Left renal pelvis (tissue), 4 donors: ENCODE data around the gene FBXL15. TPM values are rescaled to one million over a fixed set of nuclear protein-coding genes. Genes with fewer than 3 reads are reported as not detected.

ENCODE experiments used
- DNase-seq, 4 donors: peaks; one replicate each; pipeline ENCODE4 v3.0.0-alpha.2; 2013; ENCODE audit warnings: low read depth in 4 of 4, low spot score in 3 of 4
- polyA plus RNA-seq, 4 donors: library from polyadenylated mRNA; unstranded; fragments of 120-200 nt; gene quantifications; one replicate each; pipeline ENCODE4 v1.2.1, GENCODE V29; 2013; ENCODE audit not compliant: insufficient read length in 4 of 4

FBXL15 gene, protein sequence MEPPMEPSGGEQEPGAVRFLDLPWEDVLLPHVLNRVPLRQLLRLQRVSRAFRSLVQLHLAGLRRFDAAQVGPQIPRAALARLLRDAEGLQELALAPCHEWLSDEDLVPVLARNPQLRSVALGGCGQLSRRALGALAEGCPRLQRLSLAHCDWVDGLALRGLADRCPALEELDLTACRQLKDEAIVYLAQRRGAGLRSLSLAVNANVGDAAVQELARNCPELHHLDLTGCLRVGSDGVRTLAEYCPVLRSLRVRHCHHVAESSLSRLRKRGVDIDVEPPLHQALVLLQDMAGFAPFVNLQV
- polyA plus RNA-seq, result 10 to 100 TPM in 1 of 4 donors, 1 to 10 TPM in 3; 5.3 to 13.5 (median 7.1) TPM

DNA sequence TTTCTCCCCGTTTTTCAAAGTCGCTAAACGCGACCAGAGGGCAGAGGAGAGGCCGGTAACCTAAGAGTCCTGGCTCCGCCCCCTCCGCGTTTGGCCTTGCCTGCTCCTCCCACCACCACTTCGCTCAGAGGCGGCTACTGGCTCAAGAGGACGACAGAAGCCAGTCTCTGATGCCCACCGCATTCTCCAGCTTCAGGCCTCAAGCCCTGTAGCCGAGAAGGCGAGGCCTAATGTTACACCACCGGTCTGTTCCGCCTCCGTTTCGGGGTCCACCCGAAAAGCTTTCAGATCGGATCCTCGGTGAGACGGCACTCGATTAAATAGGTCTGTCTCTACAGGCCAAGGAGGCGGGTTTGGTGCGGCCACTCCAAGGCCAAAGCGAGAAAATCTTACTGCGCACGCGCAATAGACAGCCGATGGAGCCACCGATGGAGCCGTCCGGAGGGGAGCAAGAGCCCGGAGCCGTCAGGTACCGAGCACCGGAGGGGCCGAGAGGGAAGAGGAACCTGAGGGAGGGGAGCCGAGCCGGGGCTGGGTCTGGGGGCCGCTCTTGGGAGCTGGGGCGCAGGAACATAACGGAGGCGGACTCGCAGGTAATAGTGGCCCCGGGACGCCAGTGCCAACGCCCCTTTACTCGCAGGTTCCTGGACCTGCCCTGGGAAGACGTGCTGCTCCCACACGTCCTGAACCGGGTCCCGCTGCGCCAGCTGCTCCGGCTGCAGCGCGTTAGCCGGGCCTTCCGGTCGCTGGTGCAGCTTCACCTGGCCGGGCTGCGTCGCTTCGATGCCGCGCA, at the start of gene FBXL15:
TSS of gene FBXL15 (plus strand) at position 123 of the 793 bp plus-strand sequence. CDS start at position 417, 294 bp downstream.
- DNase-seq, result peak; percentile 95 to 97 (median 96)

DNA sequence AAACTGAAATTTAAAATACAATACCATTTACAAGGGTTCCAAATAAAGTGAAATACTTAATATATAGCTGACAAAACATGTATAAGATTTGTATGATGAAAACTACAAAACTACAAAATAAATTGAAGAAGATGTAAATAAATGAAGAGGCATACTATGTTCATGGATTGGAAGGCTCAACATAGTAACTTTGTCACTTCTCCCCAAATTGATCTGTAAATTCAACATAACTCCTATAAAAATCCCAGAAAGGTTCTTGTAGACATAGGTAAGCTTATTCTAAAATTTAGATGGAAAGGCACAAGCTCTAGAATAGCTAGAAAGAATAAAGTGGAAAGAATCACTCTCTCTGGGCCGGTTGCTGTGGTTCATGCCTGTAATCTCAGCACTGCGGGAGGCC, 49.3 kb upstream of the FBXL15 start:
- DNase-seq, result no peak

DNA sequence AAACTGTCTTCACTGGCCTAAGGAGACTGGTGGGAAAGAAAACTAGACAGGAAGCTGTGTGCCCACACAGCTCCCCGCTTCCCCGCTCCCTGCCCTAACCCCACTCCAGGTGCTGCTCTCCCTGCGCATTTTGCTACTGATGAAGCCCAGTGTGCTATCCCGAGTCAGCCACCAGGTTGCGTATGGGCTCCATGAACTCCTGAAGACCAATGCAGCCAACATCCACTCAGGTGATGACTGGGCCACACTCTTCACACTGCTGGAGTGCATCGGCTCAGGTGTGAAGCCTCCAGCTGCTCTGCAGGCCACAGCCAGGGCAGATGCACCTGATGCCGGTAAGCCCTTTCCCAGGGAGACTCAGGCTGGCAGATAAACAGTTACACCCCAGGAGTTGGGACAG, 45.4 kb upstream of the FBXL15 start:
- no peak for DNase-seq

DNA sequence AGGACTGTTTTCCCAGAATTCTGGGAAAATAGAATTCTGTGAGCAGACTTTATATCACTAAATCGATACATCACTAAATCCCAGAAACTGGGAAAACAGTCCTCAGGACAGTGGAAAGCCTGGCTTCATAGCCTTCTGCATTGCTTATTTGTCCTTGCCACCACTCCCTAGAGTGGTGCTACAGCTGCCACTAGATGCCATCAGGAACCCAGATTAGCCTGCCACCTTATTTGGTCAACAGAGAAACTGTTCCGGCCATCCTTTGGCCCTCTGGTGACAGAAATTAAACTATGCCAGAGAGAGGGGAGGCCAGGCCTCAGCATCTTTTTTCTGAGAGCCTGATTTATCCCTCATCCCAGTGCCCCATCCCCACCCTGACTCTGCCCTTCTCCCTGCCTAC, 44.8 kb upstream of the FBXL15 start:
- DNase-seq, result no peak

DNA sequence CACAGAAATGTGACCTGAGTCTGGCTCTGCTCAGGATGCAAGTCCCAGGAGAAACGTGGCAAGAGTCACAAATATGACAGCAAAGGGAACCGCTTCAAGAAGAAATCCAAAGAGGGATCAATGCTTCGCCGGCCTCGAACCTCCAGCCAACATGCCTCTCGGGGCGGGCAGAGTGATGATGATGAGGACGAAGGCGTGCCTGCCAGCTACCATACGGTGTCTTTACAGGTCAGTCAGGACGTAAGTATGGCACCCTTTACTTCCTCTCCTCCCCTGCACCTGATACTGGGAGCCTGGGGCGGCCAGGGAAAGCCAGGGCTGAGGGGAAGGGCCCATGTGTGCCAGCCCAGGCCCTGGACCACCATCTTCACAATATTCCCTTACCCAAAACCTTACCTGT, 43.7 kb upstream of the FBXL15 start:
- no peak for DNase-seq

DNA sequence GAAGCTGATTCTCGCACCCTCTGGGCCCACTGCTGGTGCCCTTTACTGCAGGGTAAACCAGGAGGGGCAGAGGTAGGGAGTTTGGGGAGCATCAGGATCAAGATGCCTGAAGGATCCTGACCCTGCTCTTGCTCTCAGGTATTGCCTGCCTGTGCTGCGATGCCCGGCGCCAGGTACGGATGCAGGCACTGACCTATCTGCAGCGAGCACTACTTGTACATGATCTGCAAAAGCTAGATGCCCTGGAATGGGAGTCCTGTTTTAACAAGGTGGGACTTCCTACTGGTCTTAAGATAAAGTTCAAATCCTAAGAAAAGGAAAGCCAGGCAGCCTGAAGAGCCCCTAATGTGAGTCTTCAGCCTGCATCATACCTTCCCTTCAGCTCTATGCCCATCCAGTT, 41.3 kb upstream of the FBXL15 start:
- no peak for DNase-seq

DNA sequence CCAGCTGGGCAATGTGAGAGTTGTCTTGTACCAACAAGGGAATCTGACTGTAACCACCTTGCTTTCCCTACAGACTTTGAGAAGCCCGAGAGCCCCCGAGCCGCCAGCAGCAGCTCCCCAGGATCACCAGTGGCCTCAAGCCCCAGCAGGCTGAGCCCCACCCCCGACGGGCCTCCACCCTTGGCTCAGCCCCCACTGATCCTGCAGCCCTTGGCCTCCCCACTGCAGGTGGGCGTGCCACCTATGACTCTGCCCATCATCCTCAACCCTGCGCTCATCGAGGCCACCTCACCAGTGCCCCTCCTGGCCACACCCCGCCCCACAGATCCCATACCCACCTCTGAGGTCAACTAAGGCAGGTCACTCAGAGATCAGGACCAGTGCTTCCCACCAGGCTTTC, 38.7 kb upstream of the FBXL15 start:
- DNase-seq, result no peak

DNA sequence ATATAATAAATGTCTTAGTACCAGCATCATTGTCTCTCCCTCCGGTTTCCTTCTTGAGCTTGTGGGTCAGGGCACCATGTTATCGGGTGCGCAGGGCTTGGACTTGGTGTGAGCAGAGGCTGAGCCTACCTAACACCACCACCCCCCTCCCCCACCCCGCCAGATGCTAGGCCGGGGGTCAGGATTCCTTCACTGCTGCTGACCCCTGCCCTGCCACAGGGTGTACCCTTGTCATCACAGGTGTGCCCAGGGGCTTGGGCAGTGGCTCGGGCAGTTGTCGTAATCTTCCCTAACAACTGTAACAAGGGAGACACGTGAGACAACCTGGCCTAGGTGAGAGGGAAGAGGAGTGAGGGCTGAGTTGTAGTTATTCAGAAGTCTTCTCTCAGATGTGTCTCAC, 37.8 kb upstream of the FBXL15 start:
- no peak for DNase-seq

DNA sequence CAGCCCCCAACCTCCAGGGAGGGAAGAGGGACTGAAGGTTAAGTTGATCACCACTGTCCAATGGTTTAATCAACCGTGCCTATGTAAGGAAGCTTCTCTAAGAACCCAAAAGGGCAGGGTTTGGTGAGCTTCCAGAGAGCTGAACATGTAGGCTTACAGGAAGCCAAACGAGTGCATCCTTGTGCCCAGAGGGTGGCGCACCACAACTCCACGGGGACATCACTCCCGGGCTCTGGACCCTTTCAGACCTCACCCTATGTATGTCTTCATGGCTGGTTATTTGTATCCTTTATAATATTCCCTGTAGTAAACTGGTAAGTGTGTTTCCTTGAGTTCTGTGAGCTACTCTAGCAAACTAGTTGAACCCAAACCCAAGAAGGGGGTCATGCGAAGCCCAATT, 36.6 kb upstream of the FBXL15 start:
- DNase-seq, result no peak

DNA sequence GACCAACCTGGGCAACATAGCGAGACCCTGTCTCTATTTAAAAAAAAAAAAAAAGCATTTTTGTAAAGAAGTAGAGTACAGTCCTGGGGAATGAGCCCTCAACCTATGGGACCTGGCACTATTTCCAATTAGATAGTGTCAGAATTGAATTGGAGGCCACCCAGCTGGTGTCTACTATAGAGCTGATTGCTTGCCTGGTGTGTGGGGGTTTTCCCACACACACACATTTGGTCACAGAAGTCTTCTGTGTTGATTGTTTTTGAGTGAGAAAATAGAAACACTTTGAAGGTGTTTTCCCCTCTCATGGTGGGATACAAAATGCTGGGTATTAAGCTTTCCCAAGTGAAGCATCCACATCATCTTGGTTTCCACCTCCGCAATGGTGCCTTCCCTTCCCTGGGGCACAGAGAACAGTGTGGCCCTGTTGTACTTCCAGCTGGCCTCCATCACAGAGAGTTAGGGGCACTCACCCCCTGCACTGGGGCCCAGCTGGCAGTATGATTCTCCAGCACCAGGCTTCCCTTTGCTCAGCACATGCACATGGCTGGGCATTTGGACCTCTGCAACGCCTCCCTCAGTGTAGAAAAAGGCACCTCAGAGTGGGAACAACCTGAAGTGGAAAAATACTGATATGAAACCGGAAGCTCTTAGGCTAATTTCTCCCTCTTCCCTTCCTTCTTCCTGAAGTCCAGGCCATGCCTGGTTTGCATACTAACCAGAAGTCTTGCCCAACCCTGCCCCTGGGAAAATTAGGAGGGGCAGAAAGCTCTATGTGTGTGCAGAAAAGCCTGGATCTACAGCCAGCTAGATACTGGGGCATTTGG, 35.8 kb upstream of the FBXL15 start:
- no peak for DNase-seq

DNA sequence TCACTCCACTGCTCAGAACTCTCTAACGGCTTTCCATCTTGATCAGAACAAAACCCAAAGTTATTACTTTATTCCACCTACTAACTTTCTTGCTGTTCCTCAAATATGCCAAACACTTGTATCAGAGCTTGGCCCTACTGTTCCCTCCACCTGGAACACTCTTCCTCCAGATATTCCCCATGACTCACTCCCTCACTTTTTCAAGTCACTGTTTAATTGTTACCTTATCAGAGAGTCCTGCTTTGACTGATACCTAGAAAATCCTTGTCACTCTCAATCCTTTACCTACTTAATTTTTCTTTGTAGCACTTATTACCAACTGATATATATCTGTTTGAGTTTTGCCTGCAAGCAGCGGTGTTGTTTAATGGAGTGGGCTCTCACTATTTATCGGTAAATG, 30.7 kb upstream of the FBXL15 start:
- no peak for DNase-seq

DNA sequence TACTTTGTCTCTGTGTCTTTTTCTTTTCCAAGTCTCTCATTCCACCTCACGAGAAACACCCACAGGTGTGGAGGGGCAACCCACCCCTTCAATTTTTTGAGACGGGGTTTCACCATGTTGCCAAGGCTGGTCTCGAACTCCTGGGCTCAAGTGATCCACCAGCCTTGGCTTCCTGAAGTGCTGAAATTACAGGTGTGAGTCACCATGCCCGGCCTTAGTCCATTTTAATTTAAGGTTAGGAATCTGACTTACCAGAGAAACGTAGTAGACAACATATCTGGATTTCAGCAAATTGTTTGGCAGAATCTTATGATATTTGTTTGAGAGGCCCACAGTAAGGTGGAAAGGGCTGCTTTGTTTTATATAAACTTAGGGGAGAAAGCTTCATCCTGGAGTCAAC, 28.3 kb upstream of the FBXL15 start:
- DNase-seq, result no peak

DNA sequence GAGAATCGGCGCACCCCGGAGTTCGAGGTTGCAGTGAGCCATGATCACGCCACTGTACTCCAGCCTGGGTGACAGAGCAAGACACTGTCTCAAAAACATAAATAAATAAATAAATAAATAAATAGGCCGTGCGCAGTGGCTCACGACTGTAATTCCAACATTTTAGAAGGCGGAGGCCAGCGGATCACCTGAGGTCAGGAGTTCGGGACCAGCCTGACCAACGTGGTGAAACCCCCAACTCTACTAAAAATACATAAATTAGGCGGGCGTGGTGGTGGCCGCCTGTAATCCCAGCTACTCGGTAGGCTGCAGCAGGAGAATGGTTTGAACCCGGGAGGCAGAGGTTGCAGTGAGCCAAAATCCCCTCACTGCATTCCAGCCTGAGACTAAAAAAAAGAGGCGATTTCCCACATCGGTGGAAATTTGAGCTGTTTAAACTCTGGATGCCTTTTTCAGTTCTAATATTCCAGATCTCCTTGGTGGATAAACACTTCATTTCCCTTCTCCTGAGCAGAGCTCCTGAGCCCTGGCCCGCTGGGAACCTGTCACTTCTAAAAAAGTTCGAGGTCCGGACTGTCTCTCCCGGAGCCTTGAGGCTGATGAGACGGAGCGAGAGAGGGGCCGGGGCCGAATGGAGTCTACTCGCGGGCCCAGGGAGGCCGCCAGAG, 27.1 kb upstream of the FBXL15 start:
- no peak for DNase-seq

DNA sequence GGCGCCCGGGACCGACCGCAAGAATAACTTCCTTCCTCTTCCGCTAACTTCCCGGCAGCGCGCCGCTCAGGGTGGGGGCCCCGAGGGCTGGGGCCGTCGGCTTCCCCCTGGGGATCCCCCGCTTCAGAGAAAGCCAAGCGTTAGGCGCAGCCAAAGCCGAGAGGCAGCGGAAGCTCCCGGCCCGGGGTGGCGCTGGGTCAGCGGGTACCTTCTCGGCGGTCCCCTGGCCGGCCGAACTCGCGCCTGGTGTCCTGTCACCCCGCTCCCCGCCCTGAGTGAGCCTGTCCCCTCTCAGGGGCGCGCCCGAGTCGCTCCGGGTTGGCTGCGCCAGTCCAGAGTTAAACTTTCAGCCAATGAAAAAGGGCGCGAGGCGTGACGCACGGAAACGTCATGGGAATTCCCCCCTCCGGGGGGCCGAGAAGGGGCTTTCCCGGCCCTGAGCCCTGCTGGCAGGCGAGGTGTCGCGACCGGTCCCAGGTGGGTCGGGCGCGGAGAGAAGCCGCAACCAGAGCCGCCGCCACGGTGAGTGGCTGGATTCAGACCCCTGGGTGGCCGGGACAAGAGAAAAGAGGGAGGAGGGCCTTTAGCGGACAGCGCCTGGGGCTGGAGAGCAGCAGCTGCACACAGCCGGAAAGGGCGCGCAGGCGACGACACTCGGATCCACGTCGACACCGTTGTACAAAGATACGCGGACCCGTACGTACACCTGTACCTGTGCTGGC, 26.4 kb upstream of the FBXL15 start:
- DNase-seq, result peak in 3 of 4 donors; percentile 72 to 82 (median 74)

DNA sequence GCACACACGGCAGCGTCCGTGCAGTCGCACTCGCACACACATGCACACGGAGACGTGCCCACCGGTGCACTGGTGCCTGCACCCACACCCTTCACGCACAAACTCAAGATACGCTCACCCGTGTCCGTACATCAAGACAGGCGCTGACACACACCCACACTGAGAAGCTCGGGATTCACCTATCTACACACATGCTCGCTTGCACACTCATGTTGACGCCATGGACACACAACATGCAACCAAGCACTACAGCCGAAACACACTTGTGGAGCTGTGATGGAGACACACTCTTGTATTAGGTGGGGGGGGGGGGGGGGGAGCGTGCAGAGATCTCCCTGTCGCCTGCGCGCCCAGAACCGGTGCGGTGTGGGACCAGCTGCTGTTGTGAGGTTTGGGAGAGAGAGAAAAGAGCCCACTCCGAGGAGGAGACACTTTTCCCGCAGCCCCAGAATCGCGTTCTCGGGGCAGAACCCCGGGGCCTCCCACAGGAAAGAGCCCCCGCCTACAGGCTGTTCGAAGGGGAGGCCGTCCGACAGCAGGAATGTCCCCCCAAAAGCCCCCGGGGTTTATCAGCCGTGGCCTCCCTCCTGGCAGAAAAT, 25.7 kb upstream of the FBXL15 start:
- no peak for DNase-seq

DNA sequence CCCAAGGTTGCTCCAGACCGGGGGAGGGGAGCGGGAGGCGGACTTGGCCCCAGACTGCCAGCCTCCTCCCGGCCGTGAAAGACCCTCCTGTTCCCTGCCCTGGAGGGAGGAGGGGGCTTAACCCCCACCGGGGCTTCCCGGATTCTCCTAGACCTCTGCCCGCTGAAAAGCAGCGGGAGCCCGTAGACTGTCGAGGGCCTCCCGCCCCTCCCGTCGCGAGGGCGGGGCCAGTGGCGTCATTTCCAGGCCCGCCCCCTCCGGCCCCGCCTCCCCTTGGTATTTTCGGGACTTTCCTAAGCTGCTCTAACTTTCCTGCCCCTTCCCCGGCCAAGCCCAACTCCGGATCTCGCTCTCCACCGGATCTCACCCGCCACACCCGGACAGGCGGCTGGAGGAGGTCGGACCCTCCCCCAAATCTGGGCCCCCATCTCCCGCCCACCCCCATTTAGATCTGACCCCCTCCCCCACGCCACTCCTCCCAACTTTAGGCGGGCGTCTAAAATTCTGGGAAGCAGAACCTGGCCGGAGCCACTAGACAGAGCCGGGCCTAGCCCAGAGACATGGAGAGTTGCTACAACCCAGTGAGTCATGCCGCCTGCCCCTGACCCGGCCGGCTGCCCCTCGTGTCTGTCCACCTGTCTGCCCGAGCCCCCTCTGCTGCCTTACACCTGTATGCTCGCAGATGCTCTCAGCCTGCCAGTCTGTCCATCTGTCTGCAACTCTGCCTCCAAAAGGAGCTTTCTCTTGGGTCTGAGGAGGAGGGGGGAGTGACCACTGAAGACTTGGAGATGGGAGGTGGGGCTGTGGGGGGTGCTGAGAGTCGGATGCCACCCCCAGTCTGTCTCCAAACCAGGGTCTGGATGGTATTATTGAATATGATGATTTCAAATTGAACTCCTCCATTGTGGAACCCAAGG, 25.0 kb upstream of the FBXL15 start, which contains the start of gene NFKB2:
TSS of gene NFKB2 (plus strand) at position 306 of the 917 bp plus-strand sequence. CDS start at position 561, 255 bp downstream.
- peak in 2 of 4 donors; percentile 76 to 81 for DNase-seq

DNA sequence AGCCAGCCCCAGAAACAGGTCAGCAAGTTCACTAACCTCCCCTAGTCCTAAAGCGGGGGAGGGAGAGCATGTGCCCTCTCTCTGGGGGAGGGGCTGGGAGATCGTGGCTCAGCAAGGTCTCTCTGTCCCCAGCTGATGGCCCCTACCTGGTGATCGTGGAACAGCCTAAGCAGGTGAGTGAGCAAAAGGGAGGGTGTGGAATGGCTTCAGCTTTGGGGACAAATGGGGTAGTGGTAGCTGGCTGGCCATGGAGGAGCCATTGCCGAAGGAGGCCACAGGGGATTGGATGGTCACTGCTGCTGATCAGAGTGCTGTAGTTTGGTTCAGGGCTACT, 24.4 kb upstream of the FBXL15 start:
- no peak for DNase-seq

DNA sequence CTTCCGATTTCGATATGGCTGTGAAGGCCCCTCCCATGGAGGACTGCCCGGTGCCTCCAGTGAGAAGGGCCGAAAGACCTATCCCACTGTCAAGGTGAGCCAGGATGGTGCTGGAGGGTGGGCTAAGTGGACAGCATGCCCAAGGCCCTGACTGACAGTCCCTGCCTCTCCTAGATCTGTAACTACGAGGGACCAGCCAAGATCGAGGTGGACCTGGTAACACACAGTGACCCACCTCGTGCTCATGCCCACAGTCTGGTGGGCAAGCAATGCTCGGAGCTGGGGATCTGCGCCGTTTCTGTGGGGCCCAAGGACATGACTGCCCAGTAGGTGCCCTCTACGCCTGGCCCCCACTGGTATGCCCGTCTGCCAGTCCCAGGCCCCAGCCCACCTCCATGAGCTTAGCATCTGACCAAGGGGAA, 23.9 kb upstream of the FBXL15 start:
- no peak for DNase-seq
